Progenitor cell of endocrine pancreas (in vitro differentiated cells): ENCODE measurements around the gene TGFA. TPM values are rescaled to one million over a fixed set of nuclear protein-coding genes. Genes with fewer than 3 reads are reported as not detected.

Experiments used
- DNase-seq: peaks from one replicate; pipeline ENCODE4 v3.0.0; 2021; ENCODE audit warnings: low spot score; ENCODE audit not compliant: unreplicated experiment
- H3K27ac Mint-ChIP-seq: 2 replicates; pipeline ENCODE4 v1.8.0; 2021; ENCODE audit warnings: mild to moderate bottlenecking, moderate library complexity, mixed read lengths
- H3K27me3 Mint-ChIP-seq: 2 replicates; pipeline ENCODE4 v1.8.0; 2021; ENCODE audit warnings: mixed read lengths
- H3K36me3 Mint-ChIP-seq: 2 replicates; pipeline ENCODE4 v1.8.0; 2022; ENCODE audit warnings: mixed read lengths; ENCODE audit not compliant: insufficient read depth
- H3K4me1 Mint-ChIP-seq: 2 replicates; pipeline ENCODE4 v1.8.0; 2021; ENCODE audit warnings: low read depth, mixed read lengths
- H3K4me3 Mint-ChIP-seq: 2 replicates; pipeline ENCODE4 v1.8.0; 2021; ENCODE audit warnings: low read depth, mild to moderate bottlenecking, moderate library complexity, mixed read lengths
- H3K9me3 Mint-ChIP-seq: 2 replicates; pipeline ENCODE4 v1.8.0; 2021; ENCODE audit warnings: low read depth, mixed read lengths
- total RNA-seq: library from RNA; stranded (reverse); gene quantifications from 2 replicates; pipeline ENCODE4 v1.2.1, GENCODE V29; 2021
- TF ChIP-seq, protein P1 (sequence below): fragments of 200-600 bp; sonication (generic); IDR thresholded peaks from one replicate; pipeline ENCODE4 v1.5.0; 2021; ENCODE audit warnings: antibody characterized with exemption, mild to moderate bottlenecking; ENCODE audit not compliant: unreplicated experiment

The TGFA gene
- total RNA-seq, 1 donor from 2014 or later = 3.0 TPM

DNA sequence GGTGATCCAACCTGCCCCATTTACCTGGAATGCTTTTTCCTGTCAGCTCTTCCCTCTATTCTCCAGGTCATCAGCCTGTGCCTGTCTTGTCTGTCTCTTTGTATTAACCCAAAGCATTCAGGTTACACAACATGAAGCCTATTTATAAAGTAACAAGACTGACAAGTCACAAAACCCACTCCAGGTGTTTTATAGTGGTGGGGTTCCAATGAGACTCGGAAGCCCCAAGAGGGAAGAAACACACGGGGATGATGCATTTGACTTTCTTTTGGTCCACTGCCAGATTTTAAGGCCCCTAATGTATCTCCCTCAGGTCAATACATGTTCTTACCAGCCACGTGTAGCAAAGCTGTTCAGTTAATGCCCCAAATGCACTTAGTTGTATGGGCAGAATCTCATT lies 27.5 kb downstream of the TGFA start:
- Mint-ChIP-seq H3K4me3 (no peak overlapping the region), H3K27ac (no peak overlapping the region), H3K4me1 (peaks cover 10% of the 10 kb centered on the region), H3K27me3 (peaks cover 10% of the 10 kb centered on the region), H3K36me3 (no peaks in the 10 kb centered on the region), H3K9me3 (no peaks in the 10 kb centered on the region)
- TF ChIP-seq, protein P1, sequence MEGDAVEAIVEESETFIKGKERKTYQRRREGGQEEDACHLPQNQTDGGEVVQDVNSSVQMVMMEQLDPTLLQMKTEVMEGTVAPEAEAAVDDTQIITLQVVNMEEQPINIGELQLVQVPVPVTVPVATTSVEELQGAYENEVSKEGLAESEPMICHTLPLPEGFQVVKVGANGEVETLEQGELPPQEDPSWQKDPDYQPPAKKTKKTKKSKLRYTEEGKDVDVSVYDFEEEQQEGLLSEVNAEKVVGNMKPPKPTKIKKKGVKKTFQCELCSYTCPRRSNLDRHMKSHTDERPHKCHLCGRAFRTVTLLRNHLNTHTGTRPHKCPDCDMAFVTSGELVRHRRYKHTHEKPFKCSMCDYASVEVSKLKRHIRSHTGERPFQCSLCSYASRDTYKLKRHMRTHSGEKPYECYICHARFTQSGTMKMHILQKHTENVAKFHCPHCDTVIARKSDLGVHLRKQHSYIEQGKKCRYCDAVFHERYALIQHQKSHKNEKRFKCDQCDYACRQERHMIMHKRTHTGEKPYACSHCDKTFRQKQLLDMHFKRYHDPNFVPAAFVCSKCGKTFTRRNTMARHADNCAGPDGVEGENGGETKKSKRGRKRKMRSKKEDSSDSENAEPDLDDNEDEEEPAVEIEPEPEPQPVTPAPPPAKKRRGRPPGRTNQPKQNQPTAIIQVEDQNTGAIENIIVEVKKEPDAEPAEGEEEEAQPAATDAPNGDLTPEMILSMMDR = no peak
- no peak for DNase-seq

GRCh38 chr2:70525032-70525431 lies 28.6 kb downstream of the TGFA start:
- Mint-ChIP-seq H3K27me3 (peaks cover 10% of the 10 kb centered on the region), H3K27ac (no peak overlapping the region), H3K9me3 (no peaks in the 10 kb centered on the region), H3K4me3 (no peak overlapping the region), H3K4me1 (peaks cover 17% of the 10 kb centered on the region), H3K36me3 (no peaks in the 10 kb centered on the region)
- DNase-seq = no peak
- TF ChIP-seq, protein P1 = no peak

- H3K4me1 Mint-ChIP-seq = peaks cover 17% of the 10 kb centered on the region
- no peaks in the 10 kb centered on the region for H3K9me3 Mint-ChIP-seq
- no peak for DNase-seq
- TF ChIP-seq, protein P1 = no peak
- no peak overlapping the region for H3K27ac Mint-ChIP-seq
- no peak overlapping the region for H3K4me3 Mint-ChIP-seq
- H3K27me3 Mint-ChIP-seq = peaks cover 10% of the 10 kb centered on the region
- no peaks in the 10 kb centered on the region for H3K36me3 Mint-ChIP-seq
Observed at GRCh38 chr2:70523996-70524965, 29.3 kb downstream of the TGFA start.

DNA sequence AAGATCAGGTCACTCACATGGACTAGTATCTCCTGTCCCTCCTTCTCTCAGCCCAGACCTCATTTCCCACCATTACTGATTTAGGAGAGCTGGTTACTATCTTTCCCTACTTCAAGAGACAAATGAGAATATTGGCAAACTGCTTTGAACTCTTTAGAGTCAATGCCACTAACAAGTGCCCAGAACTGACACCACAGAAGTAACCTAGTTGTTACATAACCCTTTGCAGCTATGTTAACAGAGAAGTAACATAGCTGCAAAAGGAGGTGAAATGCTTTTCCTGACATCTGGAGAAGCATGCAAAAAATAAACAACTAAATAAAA lies 30.0 kb downstream of the TGFA start:
- no peaks in the 10 kb centered on the region for H3K9me3 Mint-ChIP-seq
- H3K27me3 Mint-ChIP-seq = peaks cover 8% of the 10 kb centered on the region
- no peak for DNase-seq
- no peak overlapping the region for H3K4me3 Mint-ChIP-seq
- H3K27ac Mint-ChIP-seq = no peak overlapping the region
- TF ChIP-seq, protein P1 = no peak
- H3K4me1 Mint-ChIP-seq = peaks cover 15% of the 10 kb centered on the region
- no peaks in the 10 kb centered on the region for H3K36me3 Mint-ChIP-seq

- Mint-ChIP-seq H3K36me3 (no peaks in the 10 kb centered on the region), H3K27ac (no peak overlapping the region), H3K4me1 (peaks cover 12% of the 10 kb centered on the region), H3K4me3 (no peak overlapping the region), H3K27me3 (peaks cover 8% of the 10 kb centered on the region), H3K9me3 (no peaks in the 10 kb centered on the region)
- DNase-seq = no peak
- TF ChIP-seq, protein P1 = no peak
Observed at GRCh38 chr2:70522627-70523026, 31.0 kb downstream of the TGFA start.
